ENCODE data around the gene APOA1.

GRCh38 chr11:116864531-116864930, 27.1 kb upstream of the APOA1 start:
- TF ChIP-seq CTCF (IDR thresholded peaks at IDR 0.05; ENCODE audit: borderline replicate concordance, extremely low read depth, low read length, poor library complexity, severe bottlenecking) (no peak), EZH2 (IDR thresholded peaks at IDR 0.05; ENCODE audit: borderline replicate concordance, low read depth, low read length, severe bottlenecking) (no peak)
